ENCODE measurements around the gene CACNA2D3. TPM values are rescaled to one million over a fixed set of nuclear protein-coding genes. Genes with fewer than 3 reads are reported as not detected.

The CACNA2D3 gene
- total RNA-seq, 6 experiments from 2014 or later: 0.14 to 0.23 (median 0.19) TPM; not detected in 2

- Mint-ChIP-seq H3K27me3 (ENCODE audit: insufficient read depth) (peaks cover 2% of the 10 kb centered on the region; the same call in 1 of the 2 replicates), H3K36me3 (ENCODE audit: low read depth) (no peaks in the 10 kb centered on the region), H3K9me3 (no peaks in the 10 kb centered on the region), H3K4me3 (no peak overlapping the region), H3K4me1 (ENCODE audit: low read depth) (peaks cover 6% of the 10 kb centered on the region; the same call in 1 of the 2 replicates), H3K27ac (no peak overlapping the region)
- TF ChIP-seq CTCF (IDR thresholded peaks at IDR 0.05): no peak
- no peak for DNase-seq
Observed at GRCh38 chr3:55069950-55070349, 947.6 kb downstream of the CACNA2D3 start.

- H3K9me3 Mint-ChIP-seq: no peaks in the 10 kb centered on the region
- no peak for TF ChIP-seq CTCF (IDR thresholded peaks at IDR 0.05)
- H3K4me3 Mint-ChIP-seq: no peak overlapping the region
- H3K27ac Mint-ChIP-seq: no peak overlapping the region
- no peaks in the 10 kb centered on the region for H3K36me3 Mint-ChIP-seq (ENCODE audit: low read depth)
- peaks cover 1% of the 10 kb centered on the region; the same call in 1 of the 2 replicates for H3K27me3 Mint-ChIP-seq (ENCODE audit: insufficient read depth)
- DNase-seq: no peak
- H3K4me1 Mint-ChIP-seq (ENCODE audit: low read depth): peaks cover 7% of the 10 kb centered on the region
Observed at GRCh38 chr3:55074796-55075195, 952.4 kb downstream of the CACNA2D3 start.

GRCh38 chr3:55075846-55076245 is 953.5 kb downstream of the CACNA2D3 start:
- Mint-ChIP-seq H3K9me3 (no peaks in the 10 kb centered on the region), H3K4me3 (no peak overlapping the region), H3K27ac (no peak overlapping the region), H3K27me3 (ENCODE audit: insufficient read depth) (peaks cover 1% of the 10 kb centered on the region; the same call in 1 of the 2 replicates), H3K4me1 (ENCODE audit: low read depth) (peaks cover 7% of the 10 kb centered on the region), H3K36me3 (ENCODE audit: low read depth) (no peaks in the 10 kb centered on the region)
- DNase-seq: no peak
- TF ChIP-seq CTCF (IDR thresholded peaks at IDR 0.05): no peak

- Mint-ChIP-seq H3K36me3 (ENCODE audit: low read depth) (no peaks in the 10 kb centered on the region), H3K4me1 (ENCODE audit: low read depth) (peaks cover 7% of the 10 kb centered on the region), H3K9me3 (no peaks in the 10 kb centered on the region), H3K4me3 (no peak overlapping the region), H3K27ac (no peak overlapping the region), H3K27me3 (ENCODE audit: insufficient read depth) (peaks cover 1% of the 10 kb centered on the region; the same call in 1 of the 2 replicates)
- DNase-seq: no peak
- no peak for TF ChIP-seq CTCF (IDR thresholded peaks at IDR 0.05)
Observed at GRCh38 chr3:55077726-55078125, 955.4 kb downstream of the CACNA2D3 start.

GRCh38 chr3:55078876-55079275 is 956.5 kb downstream of the CACNA2D3 start:
- Mint-ChIP-seq H3K27ac (no peak overlapping the region), H3K36me3 (ENCODE audit: low read depth) (no peaks in the 10 kb centered on the region), H3K27me3 (ENCODE audit: insufficient read depth) (peaks cover 1% of the 10 kb centered on the region; the same call in 1 of the 2 replicates), H3K9me3 (no peaks in the 10 kb centered on the region), H3K4me3 (no peak overlapping the region), H3K4me1 (ENCODE audit: low read depth) (peaks cover 7% of the 10 kb centered on the region)
- TF ChIP-seq CTCF (IDR thresholded peaks at IDR 0.05): no peak
- no peak for DNase-seq

GRCh38 chr3:55085231-55085630 is 962.9 kb downstream of the CACNA2D3 start:
- Mint-ChIP-seq H3K4me3 (no peak overlapping the region), H3K27ac (no peak overlapping the region), H3K4me1 (ENCODE audit: low read depth) (peaks cover 34% of the 10 kb centered on the region), H3K9me3 (no peaks in the 10 kb centered on the region), H3K27me3 (ENCODE audit: insufficient read depth) (peaks cover 5% of the 10 kb centered on the region), H3K36me3 (ENCODE audit: low read depth) (no peaks in the 10 kb centered on the region)
- DNase-seq: no peak
- no peak for TF ChIP-seq CTCF (IDR thresholded peaks at IDR 0.05)
